Measurements from ENCODE around the gene LMCD1. TPM values are rescaled to one million over a fixed set of nuclear protein-coding genes. Genes with fewer than 3 reads are reported as not detected.

The LMCD1 gene
- total and polyA plus RNA-seq, 2 of the 8 experiments (the other 6 are each of a cell fraction or from before 2014, with no cell fraction given) = 12.3 to 26.5 TPM

- no peak for TF ChIP-seq SIX5 (IDR thresholded peaks at IDR 0.05; ENCODE audit: low read depth, low read length)
- no peak for TF ChIP-seq NANOG (IDR thresholded peaks at IDR 0.05; ENCODE audit: insufficient read depth, low read depth, low read length, poor library complexity, severe bottlenecking)
- no peak for TF ChIP-seq KDM1A (IDR thresholded peaks at IDR 0.05; ENCODE audit: borderline replicate concordance, low read length)
- no peak for TF ChIP-seq HDAC2 (IDR thresholded peaks at IDR 0.05; ENCODE audit: borderline replicate concordance in 1 of 2, low read depth in 2 of 2, low read length in 2 of 2)
Observed at GRCh38 chr3:8473990-8474389, 27.6 kb upstream of the LMCD1 start (continued).

Data from H1 (cell line).